GM12878 (cell line): Measurements from ENCODE around the gene STBD1. TPM values are rescaled to one million over a fixed set of nuclear protein-coding genes. Genes with fewer than 3 reads are reported as not detected.

Experiments
- ATAC-seq: fragments of 200-7000 bp; cut with Tn5 transposase; 3 replicates; pipeline ENCODE4 v1.9.1; 2020; ENCODE audit warnings: mild to moderate bottlenecking, moderate library complexity
- BruUV-seq: library from RNA; stranded (reverse); fragments of 400-500 nt; replicated peaks from 2 replicates; lab custom pipeline; 2021; lab: Mats Ljungman, UMichigan
- CTCF ChIA-PET: fragments of 300-600 bp; sonication (Branson Sonifier 250); formaldehyde crosslinking; extraction: SDS; loops from one replicate; lab custom pipeline; 2021; ENCODE audit warnings: inconsistent platforms; lab: Yijun Ruan, JAX
- POLR2A ChIA-PET: fragments of 350-600 bp; formaldehyde crosslinking; extraction: SDS; loops from one replicate; lab custom pipeline; 2021; ENCODE audit warnings: inconsistent platforms; lab: Charles Lee
- RAD21 ChIA-PET: fragments of 300-600 bp; sonication (Branson Sonifier 250); formaldehyde crosslinking; loops from one replicate; lab custom pipeline; 2023; ENCODE audit warnings: antibody characterized with exemption; ENCODE audit not compliant: unreplicated experiment; lab: Charles Lee
- SMC1A ChIA-PET: fragments of 300-600 bp; sonication (Branson Sonifier 250); formaldehyde crosslinking; loops from one replicate; lab custom pipeline; 2023; ENCODE audit not compliant: unreplicated experiment, uncharacterized antibody; lab: Charles Lee
- DNase-seq: peaks from one replicate; pipeline ENCODE4 v3.0.0-alpha.2; 2011; ENCODE audit warnings: low read depth, low spot score
- FAIRE-seq: peaks from 3 replicates; lab custom pipeline; 2011; peaks lifted over from hg19 to GRCh38; lab: Jason Lieb, UNC
- H2AFZ ChIP-seq: 2 replicates; pipeline ENCODE4 v1.6.0; 2011; ENCODE audit warnings: low read depth, low read length, control low read depth; ENCODE audit not compliant: control insufficient read depth
- H3K27ac ChIP-seq: 2 replicates; pipeline ENCODE4 v1.5.1; 2011; ENCODE audit warnings: control low read depth; ENCODE audit not compliant: control insufficient read depth, insufficient read depth
- H3K27me3 ChIP-seq, 2 experiments: replicated peaks in 1 of 2; 2 replicates each; pipeline versions ENCODE4 v1.6.0 to v1.6.1; 2011; ENCODE audit warnings: low read length in 1 of 2; ENCODE audit not compliant: control insufficient read depth in 2 of 2, insufficient read depth in 2 of 2
- H3K36me3 ChIP-seq, 2 experiments: 2 replicates each; pipeline ENCODE4 v1.5.1; 2011; ENCODE audit warnings: low read length in 1 of 2; ENCODE audit not compliant: control insufficient read depth in 2 of 2, insufficient read depth in 2 of 2
- H3K4me1 ChIP-seq: 2 replicates; pipeline ENCODE4 v1.6.1; 2011; ENCODE audit warnings: mild to moderate bottlenecking, low read length, moderate library complexity, mixed read lengths; ENCODE audit not compliant: control insufficient read depth, insufficient read depth
- H3K4me2 ChIP-seq: 2 replicates; pipeline ENCODE4 v1.6.0; 2011; ENCODE audit warnings: control low read depth; ENCODE audit not compliant: control insufficient read depth, insufficient read depth
- H3K4me3 ChIP-seq: fragments of 200-600 bp; sonication (generic); 2 replicates; pipeline ENCODE4 v1.5.1; 2016
- H3K79me2 ChIP-seq: 2 replicates; pipeline ENCODE4 v1.6.0; 2011; ENCODE audit warnings: low read length; ENCODE audit not compliant: control insufficient read depth, insufficient read depth
- H3K9ac ChIP-seq: 2 replicates; pipeline ENCODE4 v1.8.0; 2011; ENCODE audit warnings: low read length, control low read depth, mixed read lengths; ENCODE audit not compliant: control insufficient read depth, insufficient read depth
- H3K9me3 ChIP-seq: replicated peaks from 3 replicates; pipeline ENCODE4 v1.5.1; 2011; ENCODE audit warnings: mild to moderate bottlenecking, low read length; ENCODE audit not compliant: control insufficient read depth, insufficient read depth
- H4K20me1 ChIP-seq: 2 replicates; pipeline ENCODE4 v1.6.0; 2011; ENCODE audit not compliant: control insufficient read depth, insufficient read depth
- ATF7 ChIP-seq: fragments of 450-650 bp; IDR thresholded peaks from 2 replicates; pipeline ENCODE4 v1.6.1; 2016; ENCODE audit warnings: low read depth, mild to moderate bottlenecking
- BCLAF1 ChIP-seq: fragments of 450-650 bp; IDR thresholded peaks from 2 replicates; pipeline ENCODE4 v1.6.1; 2017; ENCODE audit warnings: antibody characterized with exemption, mild to moderate bottlenecking, moderate library complexity
- BHLHE40 ChIP-seq, 2 experiments: fragments of 450-650 bp in 1 of 2; IDR thresholded peaks; 2 replicates each; pipeline ENCODE4 v1.6.1; 2011 to 2017; ENCODE audit warnings: low read depth in 2 of 2, borderline replicate concordance in 1 of 2, improper control_type of control experiment in 1 of 2, low read length in 1 of 2, mild to moderate bottlenecking in 1 of 2
- CHD1 ChIP-seq: IDR thresholded peaks from 2 replicates; pipeline ENCODE4 v1.6.1; 2012; ENCODE audit warnings: low read depth, low read length, improper control_type of control experiment
- CUX1 ChIP-seq: IDR thresholded peaks from 2 replicates; pipeline ENCODE4 v1.6.1; 2012; ENCODE audit warnings: improper control_type of control experiment, low read depth, low read length; ENCODE audit not compliant: insufficient replicate concordance
- ESRRA ChIP-seq: IDR thresholded peaks from 2 replicates; pipeline ENCODE4 v1.6.1; 2012; ENCODE audit warnings: mild to moderate bottlenecking, low read length, improper control_type of control experiment
- NFYB ChIP-seq: IDR thresholded peaks from 2 replicates; pipeline ENCODE4 v1.6.1; 2011; ENCODE audit warnings: low read depth, mild to moderate bottlenecking, low read length, improper control_type of control experiment, moderate library complexity; ENCODE audit not compliant: insufficient read depth
- NR2C1 ChIP-seq: fragments of 450-650 bp; IDR thresholded peaks from 2 replicates; pipeline ENCODE4 v1.6.1; 2017; ENCODE audit warnings: antibody characterized with exemption, mild to moderate bottlenecking, moderate library complexity
- WGBS: methylation state at CpG from one replicate; pipeline ENCODE4 v1.1.6; 2016; ENCODE audit warnings: low lambda C conversion rate; ENCODE audit not compliant: insufficient replicate concordance, insufficient coverage; ENCODE audit errors: missing lambda C conversion rate; 5-methylcytosine and 5-hydroxymethylcytosine counted together
- in situ Hi-C: fragments of 300-500 bp; cut with MboI; formaldehyde crosslinking; loops from 9 replicates; pipeline ENCODE4 v1.14.3; 2018; ENCODE audit warnings: mixed read lengths
- intact Hi-C: fragments of 100-400 bp; cut with micrococcal nuclease; formaldehyde crosslinking; loops from one replicate; pipeline ENCODE4 v1.14.2; 2022; ENCODE audit not compliant: unreplicated experiment
- polyA plus RNA-seq, 11 experiments: library from polyadenylated mRNA; depleted of rRNA in 4 of 11; unstranded in 6 of 11; stranded (reverse) in 5 of 11; fragments of >200 nt; fragmentation: Nextera tagmentation in 4 of 11; fragmentation: Illumina TruSeq in 1 of 11; extraction: Ambion mirVana in 4 of 11; extraction: Trizol in 1 of 11; gene quantifications; 1 replicate in 1 of 11; 2 replicates in 10 of 11; pipeline versions ENCODE4 v1.2.1 to v1.2.3, GENCODE V29; 2011 to 2016; ENCODE audit warnings: inconsistent platforms in 2 of 11, missing spikeins in 2 of 11, low read depth in 1 of 11
- total RNA-seq, 4 experiments: library from RNA; depleted of rRNA in 3 of 4; stranded (reverse); fragments of >200 nt in 3 of 4; fragmentation: Illumina TruSeq in 1 of 4; extraction: Trizol in 1 of 4; gene quantifications; 2 replicates each; pipeline versions ENCODE4 v1.2.1 to v1.2.3, GENCODE V29; 2013 to 2021
- TF ChIP-seq, protein P1 (sequence below): IDR thresholded peaks from 2 replicates; pipeline ENCODE4 v1.6.1; 2011; ENCODE audit warnings: low read depth, mild to moderate bottlenecking, low read length, moderate library complexity, borderline replicate concordance; ENCODE audit errors: extremely low read depth

Gene STBD1
- total and polyA plus RNA-seq, 10 of the 15 experiments (the other 5 are each of a cell fraction or from before 2014, with no cell fraction given) = 0.04 to 0.10 (median 0.05) TPM; not detected in 7

GRCh38 chr4:76265631-76266218, 40.8 kb upstream of the STBD1 start:
- Histone ChIP-seq H4K20me1 (no peaks in the 10 kb centered on the region), H3K4me1 (no peaks in the 10 kb centered on the region)
- SMC1A ChIA-PET = interaction anchor here (2.6 kb wide), 1 partner anchor 13 kb away, joined by 9 read pairs; no protein-coding TSS in a partner anchor
- in situ Hi-C loops = no loop called here
- no peak for TF ChIP-seq ESRRA
- no peak for TF ChIP-seq BHLHE40 (IDR thresholded peaks at IDR 0.05; ENCODE audit: borderline replicate concordance in 1 of 2, low read depth in 2 of 2, low read length in 1 of 2)
- no peak for TF ChIP-seq CHD1
- no peak for TF ChIP-seq NR2C1
- TF ChIP-seq CUX1 = no peak
- TF ChIP-seq, protein P1, sequence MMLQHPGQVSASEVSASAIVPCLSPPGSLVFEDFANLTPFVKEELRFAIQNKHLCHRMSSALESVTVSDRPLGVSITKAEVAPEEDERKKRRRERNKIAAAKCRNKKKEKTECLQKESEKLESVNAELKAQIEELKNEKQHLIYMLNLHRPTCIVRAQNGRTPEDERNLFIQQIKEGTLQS = no peak
- no peak for TF ChIP-seq NFYB
- TF ChIP-seq ATF7 = no peak
- no peak for TF ChIP-seq BCLAF1
- TF ChIP-seq, all 136 proteins: peak for 0
- Histone ChIP-seq H3K9me3 (no peaks in the 10 kb centered on the region), H3K27me3 (peaks cover 0 to 1% of the 10 kb centered on the region in 2 experiments; a peak in 1 of 4 replicates), H2AFZ (no peak overlapping the region), H3K79me2 (no peaks in the 10 kb centered on the region), H3K4me2 (no peak overlapping the region), H3K9ac (no peak overlapping the region), H3K27ac (no peak overlapping the region), H3K36me3 (no peaks in the 10 kb centered on the region), H3K4me3 (no peak overlapping the region)
- ATAC-seq (no peak), DNase-seq (no peak), FAIRE-seq (no peak)
- intact Hi-C loops = no loop called here
- RAD21 ChIA-PET = no interaction called here
- POLR2A ChIA-PET = no interaction called here
- CTCF ChIA-PET = no interaction called here
- no TSS peak for BruUV-seq
- WGBS = 45% methylated on average over 6 of the region's 6 CpGs
